A204.1 (cell line): ENCODE results near the gene SCAP.
A peak's percentile ranks its signal among the peaks of the same experiment; 100 is the strongest.
"Not testable (repeated sequence)": the region's sequence is repeated elsewhere in the genome, so short reads cannot be mapped to it uniquely, and the experiment has no call there.

ENCODE experiments used
- FAIRE-seq: peaks from 2 replicates; lab custom pipeline; 2012; peaks lifted over from hg19 to GRCh38; lab: Jason Lieb, UNC

SCAP gene

DNA sequence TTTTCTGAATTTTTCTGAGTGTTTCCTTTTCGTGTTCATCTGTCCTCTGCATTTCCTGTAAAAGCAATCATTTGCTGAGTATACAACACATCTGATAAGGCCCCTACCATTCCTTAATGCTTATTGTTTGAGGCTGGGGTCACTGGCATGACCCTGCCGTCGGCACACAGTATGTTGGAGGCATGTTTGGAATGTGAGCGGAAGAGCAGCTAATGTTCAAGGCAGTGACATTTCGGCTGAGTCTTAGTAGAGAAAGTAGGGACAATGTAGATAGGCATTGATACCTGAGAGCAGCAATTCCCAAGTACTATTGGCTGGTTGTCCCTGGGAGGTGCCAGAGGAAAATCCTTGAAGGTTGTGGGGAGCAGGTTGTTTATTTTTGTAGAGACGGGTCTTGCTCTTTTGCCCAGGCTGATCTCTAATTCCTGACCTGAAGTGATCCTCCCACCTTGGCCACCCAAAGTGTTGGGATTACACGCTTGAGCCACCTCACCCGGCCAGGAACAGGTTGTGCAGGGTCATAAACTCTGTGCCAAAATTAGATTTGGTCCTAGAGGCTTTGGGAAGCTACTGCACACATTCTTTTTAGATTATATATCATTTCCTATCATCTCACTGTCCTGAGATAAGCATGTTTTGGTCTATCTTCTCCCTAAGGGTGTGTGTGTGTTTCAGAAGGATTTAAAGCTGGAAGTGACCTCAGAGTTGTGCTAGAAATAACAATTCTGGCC lies 81.4 kb downstream of the SCAP start:
- FAIRE-seq = no peak

DNA sequence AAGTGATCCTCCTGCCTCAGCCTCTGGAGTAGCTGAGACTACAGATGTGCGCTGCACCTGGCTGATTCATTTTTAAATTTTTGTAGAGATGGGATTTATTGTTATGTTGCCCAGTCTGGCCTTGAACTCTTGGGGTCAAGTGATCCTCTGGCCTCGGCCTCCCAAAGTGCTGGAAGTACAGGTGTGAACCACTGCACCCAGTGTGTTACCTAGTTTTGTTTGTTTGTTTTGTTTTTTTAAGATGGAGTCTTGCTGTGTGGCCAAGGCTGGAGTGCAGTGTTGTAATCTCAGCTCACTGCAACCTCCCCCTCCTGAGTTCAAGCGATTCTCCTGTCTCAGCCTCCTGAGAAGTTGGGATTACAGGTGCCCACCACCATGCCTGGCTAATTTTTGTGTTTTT lies 82.8 kb downstream of the SCAP start:
- FAIRE-seq = no peak

DNA sequence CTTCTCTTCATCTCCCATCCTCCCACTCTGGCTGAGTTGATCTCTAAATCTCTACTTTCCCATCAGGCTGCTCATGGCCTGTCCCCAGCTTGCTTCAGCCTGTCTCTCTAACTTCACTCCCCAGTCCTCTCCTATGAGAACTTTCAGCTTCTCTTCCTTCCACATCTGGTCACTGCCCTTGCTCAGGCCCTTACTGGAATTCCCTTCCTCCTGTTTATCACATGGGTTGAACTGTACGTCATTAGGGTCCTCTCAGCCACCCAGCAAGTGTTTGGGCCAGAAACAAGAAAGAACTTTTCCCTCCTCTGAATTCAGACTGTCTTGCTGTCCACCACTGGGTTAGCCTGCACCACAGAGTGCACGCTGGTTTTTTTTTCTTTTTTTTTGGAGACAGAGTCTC lies 89.9 kb downstream of the SCAP start:
- no peak for FAIRE-seq

DNA sequence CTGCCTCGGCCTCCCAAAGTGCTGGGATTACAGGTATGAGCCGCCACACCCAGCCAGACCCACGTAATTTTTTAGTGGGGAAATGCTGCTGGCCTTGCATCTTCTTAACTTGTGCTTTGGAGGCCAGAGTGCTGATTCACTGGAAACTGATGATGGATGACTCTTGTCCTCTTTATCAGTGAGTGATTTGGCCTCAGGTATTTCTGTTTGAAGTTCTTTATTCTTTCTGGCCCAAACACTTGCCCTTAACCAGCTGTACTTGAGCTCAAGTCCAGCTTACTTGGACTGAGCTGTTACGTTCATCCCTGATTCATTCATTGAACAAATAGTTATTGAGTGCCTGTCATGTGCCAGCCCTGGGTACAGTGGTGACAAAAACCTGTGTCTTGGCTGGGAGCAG lies 90.7 kb downstream of the SCAP start:
- no peak for FAIRE-seq

DNA sequence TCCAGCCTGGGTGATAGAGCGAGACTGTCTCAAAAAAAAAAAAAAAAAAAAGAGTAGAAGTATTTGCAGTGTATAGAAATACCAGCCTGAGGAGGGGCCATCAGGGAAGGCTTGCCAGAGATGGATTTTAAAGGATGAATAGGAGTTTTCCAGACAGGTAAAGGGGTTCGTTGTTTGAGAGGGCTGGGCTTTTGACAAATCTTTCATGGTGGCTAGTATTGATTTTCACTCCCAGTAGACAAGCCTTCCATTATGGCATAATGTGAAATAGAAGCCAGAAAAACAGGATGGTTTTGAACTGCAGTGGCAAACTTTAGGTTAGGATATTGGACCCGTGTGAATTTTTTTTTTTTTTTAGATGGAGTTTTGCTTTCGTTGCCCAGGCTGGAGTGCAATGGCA lies 91.3 kb downstream of the SCAP start:
- no peak for FAIRE-seq

DNA sequence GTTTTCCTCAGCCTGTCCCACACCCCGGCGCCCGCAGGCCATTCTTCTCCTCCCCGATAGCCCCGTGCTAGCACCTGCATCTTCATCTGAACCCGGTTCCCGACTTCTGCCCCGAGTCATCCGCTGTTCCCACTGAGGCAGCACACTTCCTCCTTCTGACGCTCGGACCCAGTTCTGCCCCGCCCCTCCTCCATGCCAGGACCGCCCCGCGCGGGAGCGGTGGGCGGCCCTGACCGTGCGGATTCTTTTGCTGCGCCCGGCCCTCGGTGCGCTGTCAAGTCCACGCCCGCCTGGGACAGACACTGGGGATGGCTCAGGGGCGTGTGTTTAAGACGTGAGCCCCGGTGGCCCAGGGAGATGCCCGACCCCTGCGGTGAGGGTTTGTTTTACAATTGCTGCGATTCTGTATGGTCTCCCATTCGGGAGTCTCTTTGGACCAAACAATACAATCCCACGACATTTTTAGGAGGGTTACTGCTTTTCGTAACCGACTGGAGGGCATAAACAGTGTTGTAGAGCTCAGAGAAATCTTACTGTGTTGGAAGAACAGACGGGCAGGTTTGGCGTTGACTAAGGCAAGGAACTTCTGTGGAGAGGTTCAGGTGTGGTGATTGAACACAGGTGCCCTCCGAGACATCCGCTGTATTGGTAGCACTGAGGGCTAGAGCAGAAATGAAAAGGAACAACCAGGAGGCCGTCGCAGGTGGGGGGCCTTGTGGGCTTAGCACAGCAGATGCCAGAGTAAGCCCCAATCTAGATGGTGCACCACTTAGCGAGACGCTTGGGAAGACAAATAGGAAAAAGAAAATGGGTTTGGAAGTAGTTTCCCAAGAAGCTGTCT lies 94.2 kb downstream of the SCAP start:
- FAIRE-seq = no peak

DNA sequence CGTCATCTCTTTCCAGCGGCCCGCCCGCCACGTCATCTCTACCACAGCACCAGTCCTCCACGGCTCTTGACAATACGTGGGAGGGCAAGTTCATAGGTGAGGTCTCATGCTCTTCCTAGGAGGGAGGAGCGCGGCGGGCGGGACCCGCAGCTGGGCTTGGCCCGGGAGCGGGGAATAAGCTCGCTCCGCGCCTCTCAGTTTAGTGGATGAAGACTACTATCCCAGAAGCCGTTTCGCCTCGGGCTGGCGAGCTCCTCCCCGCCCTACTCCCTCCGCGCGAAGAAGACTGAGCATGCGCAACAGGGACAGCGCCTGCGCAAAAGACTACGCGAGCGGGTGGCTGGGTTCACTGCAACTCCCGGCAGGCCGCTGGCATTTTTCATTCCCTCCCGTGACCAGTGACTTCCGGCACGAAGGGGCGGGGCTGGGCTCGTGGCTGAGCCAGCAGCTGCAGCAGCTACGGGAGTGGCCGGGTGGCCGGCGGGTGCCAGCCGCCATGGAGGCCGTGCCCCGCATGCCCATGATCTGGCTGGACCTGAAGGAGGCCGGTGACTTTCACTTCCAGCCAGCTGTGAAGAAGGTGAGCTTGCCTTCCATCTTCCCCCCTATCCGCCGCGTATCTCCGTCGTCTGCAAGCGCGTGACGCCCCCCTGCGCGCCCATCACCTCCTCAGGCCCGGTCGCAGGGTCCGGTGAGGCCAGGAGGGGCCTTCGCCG lies 95.0 kb downstream of the SCAP start, which contains the start of gene PTPN23:
Gene PTPN23 (plus strand): TSS at position 421 of the 716 bp plus-strand sequence. CDS start 76 bp downstream, at position 497.
- peak; percentile 97 for FAIRE-seq

DNA sequence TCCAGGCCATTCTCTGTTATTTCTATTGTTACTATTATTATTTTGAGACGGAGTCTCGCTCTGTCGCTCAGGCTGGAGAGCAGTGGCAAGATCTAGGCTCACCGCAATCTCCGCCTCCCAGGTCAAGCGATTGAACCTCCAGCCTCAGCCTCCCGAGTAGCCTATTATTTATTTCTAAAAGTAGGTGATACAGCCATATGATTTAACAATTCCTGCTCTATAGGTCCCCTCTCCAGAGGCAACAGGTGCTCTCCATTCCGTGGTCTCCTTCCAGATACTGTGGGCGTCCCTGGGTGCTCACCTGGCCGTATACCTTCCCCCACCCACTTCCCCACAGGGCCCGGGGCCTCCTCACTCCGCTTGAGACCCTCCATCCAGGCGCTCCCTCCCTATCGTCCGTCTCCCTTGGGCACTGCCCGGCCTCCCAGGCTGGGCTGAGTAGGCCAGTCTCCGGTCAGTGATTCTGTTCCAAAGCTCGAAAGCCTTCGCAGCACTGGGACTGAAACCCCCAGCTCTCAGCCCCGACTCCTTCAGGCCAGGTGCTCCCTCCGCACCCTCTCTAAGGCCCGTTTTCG lies 95.6 kb downstream of the SCAP start:
- no peak for FAIRE-seq

DNA sequence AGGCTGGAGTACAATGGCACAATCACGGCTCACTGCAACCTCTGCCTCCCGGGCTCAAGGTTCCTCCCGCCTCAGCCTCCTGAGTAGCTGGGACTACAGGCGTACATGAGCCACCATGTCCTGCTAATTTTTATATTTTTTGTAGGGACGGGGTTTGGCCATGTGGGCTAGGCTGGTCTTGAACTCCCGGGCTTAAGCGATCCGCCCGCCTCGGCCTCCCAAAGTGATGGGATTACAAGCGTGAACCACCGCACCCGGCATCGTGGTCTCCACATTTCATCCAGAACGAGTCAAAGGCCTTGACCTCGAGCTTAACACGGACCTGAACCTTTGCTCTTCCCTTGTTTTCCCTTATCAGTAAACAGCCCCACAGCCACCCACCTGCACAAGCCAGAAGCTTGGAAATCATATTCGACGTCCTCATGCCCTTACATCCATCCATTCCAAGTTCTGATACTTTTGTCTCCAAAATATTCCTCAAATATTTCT lies 96.3 kb downstream of the SCAP start:
- FAIRE-seq = no peak

DNA sequence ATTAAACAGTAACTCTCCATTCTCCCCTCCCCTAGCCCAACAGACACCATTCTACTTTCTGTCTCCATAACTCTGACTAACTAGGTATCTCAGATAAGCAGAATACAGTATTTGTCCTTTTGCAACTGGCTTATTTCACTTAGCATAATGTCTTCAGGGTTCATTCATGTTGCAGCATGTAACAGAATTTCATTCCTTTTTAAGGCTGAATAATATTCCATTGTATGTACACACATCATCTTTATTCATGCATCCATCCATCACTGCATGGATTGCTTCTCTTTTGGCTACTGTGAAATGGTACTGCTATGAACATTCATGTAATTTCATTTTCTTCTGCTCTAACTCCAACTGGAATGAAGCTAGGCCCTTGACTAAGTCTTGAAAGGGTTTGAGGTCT lies 96.9 kb downstream of the SCAP start:
- no peak for FAIRE-seq

DNA sequence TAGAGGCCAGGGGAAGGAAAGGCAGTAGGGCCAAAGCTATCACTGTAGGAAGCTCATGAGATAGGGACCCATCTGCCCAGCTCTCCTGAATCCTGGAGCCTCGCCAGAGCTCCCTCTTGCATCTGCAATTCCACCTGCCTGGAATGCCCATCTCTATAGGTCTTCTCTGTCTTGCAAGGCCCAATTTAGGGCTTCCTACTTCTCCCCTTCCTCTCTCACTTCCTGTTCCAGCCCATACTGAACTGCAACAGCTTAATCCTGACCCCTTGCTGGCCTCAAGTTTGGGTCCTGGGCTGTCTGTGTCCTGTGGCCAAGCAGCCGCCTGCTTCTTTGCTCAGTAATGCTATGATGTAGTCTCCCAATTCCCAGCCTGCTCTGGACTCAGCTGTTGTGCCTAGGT lies 98.6 kb downstream of the SCAP start:
- no peak for FAIRE-seq

DNA sequence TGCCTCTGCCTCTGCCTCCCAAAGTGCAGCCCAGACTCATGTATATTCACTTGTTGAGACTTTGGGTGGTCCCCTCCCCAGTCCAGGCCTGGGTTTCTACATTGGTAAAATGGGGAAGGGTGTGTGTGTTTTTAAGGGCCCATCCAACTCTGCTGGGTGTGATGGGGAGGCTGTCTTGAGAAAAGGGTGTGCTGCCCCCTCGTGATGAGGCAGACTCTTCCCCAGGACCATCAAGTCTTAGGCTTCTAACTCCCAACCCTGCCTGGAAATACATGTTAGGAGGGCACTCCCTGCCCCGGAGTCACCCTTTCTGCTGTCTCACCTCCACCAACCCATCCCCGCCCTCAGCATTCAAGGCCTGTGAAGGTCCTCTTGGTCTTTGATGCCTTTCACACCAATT lies 99.3 kb downstream of the SCAP start:
- FAIRE-seq = no peak

DNA sequence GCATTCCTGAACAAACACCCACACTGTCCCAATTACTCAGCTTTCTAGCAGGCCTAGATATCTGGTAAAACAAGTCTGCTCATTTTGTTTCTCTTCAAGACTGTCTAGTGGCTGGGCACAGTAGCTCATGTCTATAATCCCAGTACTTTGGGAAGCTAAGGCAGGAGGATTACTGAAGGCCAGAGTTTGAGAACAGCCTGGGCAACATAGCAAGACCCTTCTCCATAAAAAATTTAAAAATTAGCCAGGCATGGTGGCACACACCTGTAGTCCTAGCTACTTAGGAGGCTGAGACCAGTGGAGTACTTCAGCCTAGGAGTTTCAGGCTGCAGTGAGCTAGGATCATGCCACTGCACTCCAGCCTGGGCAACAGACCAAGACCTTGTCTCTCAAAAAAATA lies 101.2 kb downstream of the SCAP start:
- FAIRE-seq = no peak

DNA sequence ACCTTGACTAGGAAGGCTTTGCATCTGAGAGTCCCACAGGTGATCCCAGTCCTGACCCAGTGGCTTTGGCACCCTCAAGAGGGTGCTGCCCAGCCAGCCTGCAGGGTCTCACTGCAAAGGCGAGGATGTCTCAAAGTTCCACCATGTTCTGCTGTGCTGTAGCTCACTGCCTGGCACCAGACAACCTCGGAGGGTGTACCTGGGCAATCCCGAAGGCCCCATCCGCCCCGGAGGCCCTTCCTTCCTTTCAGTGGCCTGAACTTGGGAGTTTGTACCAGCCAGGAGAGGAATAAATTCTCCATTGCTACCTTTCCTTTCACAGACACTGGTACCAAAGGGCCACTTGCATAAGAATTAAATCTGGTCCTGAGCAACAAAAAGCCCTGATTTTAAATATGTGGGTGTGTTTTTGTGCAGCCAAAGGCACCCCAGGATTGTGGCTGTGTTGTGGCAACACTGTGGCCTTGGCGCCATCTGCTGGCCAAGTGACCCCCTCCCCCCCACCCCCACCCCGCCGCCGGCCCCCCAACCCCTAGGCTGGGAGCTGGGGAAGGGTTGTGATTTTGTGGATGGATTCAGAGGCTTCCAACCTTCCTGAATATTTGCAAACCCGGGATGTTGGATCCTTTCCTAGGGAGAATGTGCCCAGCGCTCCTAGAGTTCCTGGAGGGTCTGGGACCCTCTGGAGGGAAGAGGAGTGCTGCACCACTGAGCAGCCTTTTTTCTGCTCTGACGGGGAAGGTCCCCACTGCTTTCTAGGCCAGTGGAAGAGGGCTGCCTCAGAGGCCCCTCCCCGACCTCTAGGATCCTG lies 104.6 kb downstream of the SCAP start:
- no peak for FAIRE-seq

DNA sequence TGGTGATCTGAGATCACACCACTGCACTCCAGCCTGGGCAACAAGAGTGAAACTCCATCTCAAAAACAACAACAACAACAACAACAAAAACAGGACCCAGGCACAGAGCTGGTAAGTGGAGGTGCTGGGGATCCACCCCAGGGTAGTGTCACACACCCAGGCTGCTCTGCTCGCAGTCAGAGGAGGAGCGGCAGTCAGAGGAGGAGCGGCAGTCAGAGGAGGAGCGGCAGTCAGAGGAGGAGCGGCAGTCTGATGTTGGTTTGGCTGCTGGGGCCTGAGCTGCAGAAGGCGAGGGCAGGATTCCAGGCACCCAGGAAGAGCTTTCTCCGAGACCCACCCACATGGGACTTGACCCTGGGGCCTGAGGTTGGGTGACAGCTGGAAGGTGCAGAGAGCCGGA lies 105.7 kb downstream of the SCAP start:
- FAIRE-seq = not testable (repeated sequence)

DNA sequence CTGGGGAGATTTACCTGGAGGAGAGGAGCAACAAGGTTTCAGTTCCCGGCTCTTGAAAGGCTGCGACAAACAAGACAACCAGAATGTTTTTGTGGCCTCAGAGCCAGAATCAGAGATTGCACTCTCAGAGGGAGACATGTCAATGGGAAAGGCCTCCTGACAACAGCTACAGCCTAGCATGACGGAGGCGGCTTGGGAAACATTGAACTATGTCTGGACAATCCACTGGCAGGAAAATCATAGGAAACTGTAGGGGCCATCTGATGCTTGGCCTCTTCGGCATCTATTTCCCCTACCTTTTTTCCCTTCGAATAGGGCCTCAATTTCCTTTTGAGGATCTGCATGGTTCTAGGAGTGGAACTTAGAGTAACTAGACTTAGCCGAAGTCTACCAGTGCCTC lies 108.1 kb downstream of the SCAP start:
- FAIRE-seq = no peak

DNA sequence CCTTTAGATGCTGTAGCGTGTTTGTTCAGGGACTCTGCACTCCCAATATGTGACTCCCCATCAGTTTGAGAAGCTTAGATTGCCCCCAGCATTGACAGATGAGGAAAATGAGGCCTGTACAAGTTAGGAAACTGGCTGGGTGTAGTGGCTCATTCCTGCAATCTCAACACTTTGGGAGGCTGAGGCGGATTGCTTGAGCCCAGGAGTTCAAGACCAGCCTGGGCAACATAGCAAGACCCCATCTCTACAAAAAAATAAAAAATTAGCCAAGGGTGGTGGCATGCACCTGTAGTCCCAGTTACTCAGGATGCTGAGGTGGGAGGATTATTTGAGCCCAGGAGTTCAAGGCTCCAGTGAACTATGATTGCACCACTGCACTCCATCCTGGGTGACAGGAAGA lies 108.9 kb downstream of the SCAP start:
- no peak for FAIRE-seq

DNA sequence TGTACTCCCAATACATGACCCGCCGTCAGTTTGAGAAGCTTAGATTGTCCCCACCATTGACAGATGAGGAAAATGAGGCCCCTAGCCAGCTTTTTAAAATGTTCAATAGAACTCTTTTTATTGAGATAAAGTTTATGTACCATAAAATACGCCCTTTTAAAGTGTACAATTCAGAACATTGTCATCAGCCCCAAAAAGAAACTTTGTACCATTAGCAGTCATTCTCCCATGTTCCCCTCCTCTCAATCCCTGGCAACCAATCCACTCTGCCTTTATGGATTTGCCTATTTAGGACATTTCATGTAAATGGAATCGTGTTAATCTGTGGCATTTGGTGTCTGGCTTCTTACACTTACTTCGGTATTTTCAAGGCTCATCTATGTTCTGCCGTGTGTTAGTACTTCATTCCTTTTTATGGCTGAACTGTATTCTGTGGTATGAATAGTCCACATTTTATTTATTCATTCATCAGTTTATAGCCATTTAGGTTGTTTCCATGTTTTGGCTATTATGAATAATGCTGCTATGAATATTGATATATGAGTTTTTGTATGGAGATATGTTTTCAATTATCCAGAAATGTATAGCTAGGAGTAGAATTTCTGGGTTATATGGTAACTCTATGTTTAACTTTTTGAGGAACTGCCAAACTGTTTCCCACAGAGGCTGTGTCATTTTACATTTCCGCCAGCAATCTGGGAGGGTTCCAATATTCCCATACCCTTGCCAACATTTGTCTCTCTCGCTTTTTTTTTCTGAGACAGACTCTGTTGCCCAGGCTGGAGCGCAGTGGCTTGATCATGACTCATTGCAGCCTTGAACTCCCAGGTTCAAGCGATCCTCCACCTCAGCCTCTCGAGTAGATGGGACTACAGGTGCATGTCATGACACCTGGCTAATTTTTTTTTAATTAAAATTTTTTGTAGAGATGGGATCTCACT lies 110.3 kb downstream of the SCAP start:
- FAIRE-seq = no peak
